Sciatic nerve (tissue), 2 donors: ENCODE results near the gene PAPOLB. TPM values are rescaled to one million over a fixed set of nuclear protein-coding genes. Genes with fewer than 3 reads are reported as not detected.

Source experiments
- ATAC-seq: fragments of 200-7000 bp; cut with Tn5 transposase; one replicate; pipeline ENCODE4 v1.9.1; 2020; ENCODE audit warnings: mild to moderate bottlenecking, moderate library complexity
- DNase-seq: peaks from one replicate; pipeline ENCODE4 v3.0.0-alpha.2; 2020; ENCODE audit warnings: low spot score
- intact Hi-C: fragments of 100-400 bp; cut with DNase I; formaldehyde crosslinking; loops from one replicate; pipeline ENCODE4 v1.14.2; 2022
- total RNA-seq: library from RNA; stranded (reverse); fragmentation: NEBNext Ultra II Directional; extraction: Animal tissue kit (Norgen Biotek cat#: 25700); gene quantifications from one replicate; pipeline ENCODE4 v1.2.1, GENCODE V29; 2021
- donor health status: DM: no; HTN: no; CAD: no.
- donor health status: DM: no; HTN: no; CAD: no.

PAPOLB gene
- total RNA-seq, 1 donor from 2014 or later = 0.98 TPM

DNA sequence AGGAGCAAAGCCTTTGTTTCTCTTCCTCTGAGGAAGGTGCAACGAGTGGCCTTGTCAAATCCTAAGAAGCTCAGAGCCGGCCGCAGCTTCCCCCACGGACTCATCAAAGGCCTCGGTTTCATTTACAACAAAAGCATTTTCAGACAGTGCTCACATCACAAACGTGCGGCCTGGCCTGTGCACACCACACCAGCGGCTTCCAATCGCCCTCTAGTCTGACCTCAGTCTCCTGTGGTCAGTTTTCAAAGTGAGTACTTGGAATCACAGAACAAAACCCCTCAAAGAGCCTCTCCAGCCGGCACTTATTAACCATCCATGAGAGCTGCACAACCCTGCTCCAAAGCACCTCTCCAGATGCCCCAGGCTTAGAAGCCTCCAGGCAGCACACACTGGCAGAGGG, 18.4 kb upstream of the PAPOLB start:
- no peak for DNase-seq
- intact Hi-C loops = loop anchor here (5.0 kb wide), 1 partner anchor 78 kb away; no protein-coding TSS in a partner anchor
- peak; percentile 24 for ATAC-seq

- DNase-seq (no peak), ATAC-seq (no peak)
- intact Hi-C loops = loop anchor here (5.0 kb wide), 1 partner anchor 77 kb away; no protein-coding TSS in a partner anchor
Measured at GRCh38 chr7:4879396-4880081, 17.7 kb upstream of the PAPOLB start.

DNA sequence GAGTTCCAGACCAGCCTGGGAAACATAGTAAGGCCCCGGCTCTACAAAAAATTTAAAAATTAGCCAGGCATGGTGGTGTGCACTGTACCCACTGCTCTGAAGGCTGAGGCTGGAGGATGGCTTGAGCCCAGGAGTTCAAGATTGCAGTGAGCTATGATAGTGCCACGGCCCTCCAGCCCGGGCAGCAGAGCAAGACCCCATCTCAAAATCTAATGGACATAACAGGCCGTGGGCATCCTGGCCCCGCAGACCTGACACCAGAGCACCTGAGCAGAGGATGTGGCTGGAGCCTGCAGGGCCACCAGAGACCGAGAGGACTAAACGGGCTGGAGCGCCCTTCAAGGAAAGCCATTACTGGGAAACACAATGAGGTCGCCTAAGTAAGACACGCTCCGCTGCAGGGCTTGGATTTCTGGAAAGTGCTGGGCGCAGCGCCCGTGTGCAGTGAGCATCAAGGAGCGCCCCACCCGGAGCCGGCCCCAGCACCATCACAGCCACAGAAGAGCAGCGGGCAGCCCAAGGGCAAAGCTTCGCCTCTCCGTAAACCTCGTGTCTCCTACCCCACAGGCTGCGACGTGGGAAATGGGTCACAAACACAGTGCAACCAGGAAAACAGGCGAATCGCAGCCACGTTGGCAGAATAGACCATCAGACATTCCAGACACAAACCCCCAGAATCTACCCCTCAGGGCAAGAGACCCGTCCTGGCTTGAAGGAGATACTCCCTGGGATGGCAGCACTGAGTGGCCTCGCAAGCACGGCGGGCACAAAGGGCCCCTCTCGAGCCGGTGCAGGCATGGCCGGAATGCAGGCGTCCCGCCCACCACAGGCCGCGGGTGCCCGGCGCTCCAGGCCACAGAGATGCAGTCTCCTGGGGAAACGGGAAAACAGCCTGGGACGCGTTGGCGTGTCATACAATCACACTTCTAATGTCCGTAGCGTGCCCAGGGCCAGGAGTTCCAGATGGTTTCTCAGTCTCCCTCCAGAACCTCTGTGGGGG, 16.8 kb upstream of the PAPOLB start:
- no peak for ATAC-seq
- intact Hi-C loops = no loop called here
- peak; percentile 74 for DNase-seq

- no peak for ATAC-seq
- intact Hi-C loops = no loop called here
- DNase-seq = no peak
Measured at GRCh38 chr7:4876586-4876985, 14.8 kb upstream of the PAPOLB start.

GRCh38 chr7:4875391-4875790, 13.6 kb upstream of the PAPOLB start:
- intact Hi-C loops = no loop called here
- DNase-seq (no peak), ATAC-seq (no peak)

DNA sequence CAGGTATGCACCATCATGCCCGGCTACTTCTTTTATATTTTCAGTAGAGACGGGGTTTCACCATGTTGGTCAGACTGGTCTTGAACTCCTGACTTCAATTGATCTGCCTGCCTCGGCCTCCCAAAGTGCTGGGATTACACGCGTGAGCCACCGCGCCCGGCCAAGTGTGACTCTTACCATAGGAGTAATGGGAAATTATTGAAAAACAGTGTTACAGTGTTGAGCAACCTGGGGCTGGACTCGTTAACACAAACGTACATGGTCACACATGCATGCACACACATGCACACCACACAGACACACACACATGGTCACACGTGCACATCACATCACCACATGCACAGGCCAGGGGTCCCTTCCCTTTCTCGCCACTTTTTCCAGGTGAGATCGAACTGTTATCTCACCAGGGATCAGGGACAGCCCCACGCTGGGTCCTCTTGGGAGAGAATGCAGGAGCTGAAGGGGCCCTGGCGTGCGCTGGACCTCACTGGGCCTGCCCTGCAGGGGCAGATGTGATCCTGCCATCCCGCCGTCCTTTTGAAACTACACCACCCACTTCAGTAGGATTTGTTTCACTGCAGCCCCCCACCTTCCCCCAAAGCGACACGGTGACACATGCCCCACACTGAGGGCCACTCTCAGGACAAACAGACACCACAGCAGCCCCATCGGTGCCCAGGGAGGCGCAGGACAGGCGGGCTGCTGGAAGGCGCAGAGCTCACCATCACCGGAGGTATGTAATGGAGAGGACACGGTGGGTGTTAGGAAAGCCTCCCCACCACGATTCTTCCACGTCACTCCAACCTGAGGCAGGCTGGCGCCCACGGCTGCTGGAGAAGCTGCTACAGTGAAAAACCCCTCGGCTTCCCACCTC, 11.5 kb upstream of the PAPOLB start:
- no peak for DNase-seq
- intact Hi-C loops = no loop called here
- ATAC-seq = no peak

- no peak for ATAC-seq
- intact Hi-C loops = loop anchor here (1.0 kb wide), 1 partner anchor 24 kb away; no protein-coding TSS in a partner anchor
- DNase-seq = no peak
Measured at GRCh38 chr7:4871930-4872675, 10.3 kb upstream of the PAPOLB start.

GRCh38 chr7:4871056-4871680, 9.3 kb upstream of the PAPOLB start:
- ATAC-seq (no peak), DNase-seq (no peak)

DNA sequence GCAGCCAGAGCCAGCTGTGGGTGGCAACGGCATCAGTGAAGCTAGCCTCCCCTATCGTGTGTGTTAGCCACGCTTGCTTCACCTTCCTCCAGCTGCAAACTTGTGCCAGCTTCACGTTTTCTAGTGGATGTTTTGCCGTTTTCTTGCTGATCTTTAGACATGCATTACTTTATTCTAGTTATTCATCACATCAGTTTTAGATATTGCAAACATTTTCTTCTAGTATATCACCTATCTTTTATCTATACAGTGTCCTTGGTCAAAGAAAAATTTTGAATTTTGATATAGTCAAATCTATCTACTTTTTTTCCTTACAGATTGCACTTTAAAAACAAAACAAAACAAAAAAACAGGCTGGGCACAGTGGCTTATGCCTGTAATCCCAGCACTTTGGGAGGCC, 6.7 kb upstream of the PAPOLB start:
- intact Hi-C loops = no loop called here
- DNase-seq = no peak
- no peak for ATAC-seq

More at GRCh38 chr7:4871056-4871680, 9.3 kb upstream of the PAPOLB start:
- intact Hi-C loops = no loop called here

DNA sequence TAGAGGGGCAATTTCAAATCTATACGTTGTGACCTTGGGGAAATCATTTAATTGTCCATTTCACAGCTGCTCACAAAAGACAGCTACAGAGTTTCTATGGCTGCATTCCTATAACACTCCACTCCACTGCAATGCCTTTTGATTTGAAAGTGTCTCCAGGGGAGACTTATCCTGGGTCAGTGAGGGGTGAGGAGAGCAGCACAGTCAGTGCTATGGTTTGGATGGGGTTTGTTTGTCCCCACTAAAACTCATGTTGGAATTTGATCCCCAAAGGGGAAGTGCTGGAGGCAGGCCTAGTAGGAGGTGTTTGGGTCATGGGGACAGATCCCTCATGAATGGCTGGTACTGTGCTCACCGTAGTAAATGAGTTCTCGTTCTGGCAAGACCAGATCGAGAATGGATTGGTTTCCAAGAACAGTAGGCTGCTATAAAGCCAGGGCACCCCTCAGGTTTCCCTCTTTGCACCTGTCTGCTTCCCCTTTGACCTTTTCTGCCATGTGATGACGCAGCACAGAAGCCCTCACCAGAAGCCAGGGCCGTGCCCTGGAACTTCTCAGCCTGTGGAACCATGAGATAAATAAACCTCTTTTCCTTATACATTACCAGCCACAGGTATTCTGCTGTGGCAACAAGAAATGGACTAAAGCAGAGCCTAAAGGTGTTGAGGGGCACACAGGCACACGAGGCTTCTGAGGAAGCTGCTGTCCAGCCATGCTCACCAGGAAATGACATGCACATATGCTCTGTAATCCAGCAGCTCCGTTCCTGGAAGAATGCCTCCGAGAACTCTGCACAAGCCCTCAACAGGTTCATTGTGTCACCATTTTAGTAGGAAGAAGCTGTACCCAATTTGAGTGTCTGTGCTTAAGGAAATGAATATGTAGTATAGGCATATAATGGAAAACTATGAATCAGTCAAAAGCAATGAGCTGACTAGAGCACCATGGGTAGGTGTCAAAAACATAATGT, 5.0 kb upstream of the PAPOLB start:
- intact Hi-C loops = no loop called here
- peak; percentile 91 for ATAC-seq
- no peak for DNase-seq

GRCh38 chr7:4862156-4862555, 326 bp upstream of the PAPOLB start:
- intact Hi-C loops = loop anchor here (5.0 kb wide), 1 partner anchor 55 kb away; no protein-coding TSS in a partner anchor
- ATAC-seq (no peak), DNase-seq (no peak)

GRCh38 chr7:4861227-4861626, 603 bp downstream of the PAPOLB start:
- DNase-seq (no peak), ATAC-seq (no peak)
- intact Hi-C loops = loop anchor here (5.0 kb wide), 1 partner anchor 56 kb away; no protein-coding TSS in a partner anchor

- no peak for ATAC-seq
- DNase-seq = no peak
- intact Hi-C loops = no loop called here
Measured at GRCh38 chr7:4857189-4857588, 4.6 kb downstream of the PAPOLB start.

DNA sequence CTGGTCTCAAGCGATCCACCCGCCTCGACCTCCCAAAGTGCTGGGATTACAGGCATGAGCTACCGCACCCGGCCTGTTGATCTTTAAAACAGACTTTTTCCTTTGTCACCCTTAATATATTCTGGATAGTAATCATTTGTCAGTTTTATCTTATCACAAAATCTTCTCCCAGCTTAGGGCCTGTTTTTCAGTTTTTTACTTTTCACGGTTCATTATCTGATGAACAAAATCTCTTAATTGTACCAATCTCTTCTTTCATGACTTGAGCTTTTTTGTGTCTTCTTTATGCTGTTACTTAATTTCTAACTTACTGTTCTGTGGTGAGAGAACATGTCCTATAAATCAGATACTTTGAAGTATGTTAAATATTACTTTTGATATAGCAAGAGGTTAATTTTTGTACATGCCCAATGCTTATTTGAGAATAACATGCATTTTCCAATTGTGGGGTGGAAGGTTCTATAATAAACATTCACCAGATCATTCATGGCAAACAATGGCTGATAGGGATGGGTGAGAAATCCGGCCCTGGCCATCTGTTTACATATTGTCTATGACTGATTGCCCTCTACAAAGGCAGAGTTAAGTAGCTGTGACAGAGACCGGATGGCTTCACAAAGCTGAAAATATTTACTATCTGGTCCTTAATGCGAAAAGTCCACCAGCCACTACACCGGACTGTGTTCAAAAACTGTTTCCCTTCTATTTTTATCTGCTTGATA, 5.3 kb downstream of the PAPOLB start:
- intact Hi-C loops = no loop called here
- no peak for ATAC-seq
- no peak for DNase-seq

DNA sequence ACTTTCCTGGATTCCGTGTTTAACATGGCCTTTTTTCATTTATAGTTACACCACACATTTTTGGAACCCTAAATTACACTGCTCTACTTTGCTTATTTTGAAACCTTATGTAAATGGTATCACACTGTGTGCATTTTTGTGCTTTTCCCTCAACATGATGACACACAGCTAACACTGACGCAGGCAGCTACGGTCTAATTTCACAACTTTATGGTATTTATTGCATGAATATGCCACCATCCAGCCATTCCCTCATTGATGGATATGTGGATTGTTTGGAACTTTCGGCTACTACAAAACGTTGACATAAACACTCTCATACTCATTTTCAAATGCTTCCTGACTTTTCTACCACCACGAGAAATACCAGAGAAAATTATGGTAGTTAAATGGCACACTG, 6.9 kb downstream of the PAPOLB start:
- no peak for DNase-seq
- intact Hi-C loops = loop anchor here (2.0 kb wide), 1 partner anchor 28 kb away; the partner anchor contains the start of gene RADIL
- ATAC-seq = no peak
